Body of pancreas (tissue), 4 donors: ENCODE results near the gene GHRHR. TPM values are rescaled to one million over a fixed set of nuclear protein-coding genes. Genes with fewer than 3 reads are reported as not detected.
A peak's percentile ranks its signal among the peaks of the same experiment; 100 is the strongest.

Source experiments
- ATAC-seq: fragments of 150-250 bp; one replicate; pipeline ENCODE4 v1.9.1; 2016
- DNase-seq, 4 donors: peaks; one replicate each; pipeline ENCODE4 v3.0.0-alpha.2; 2019
- H3K27ac ChIP-seq, 4 donors: fragments of 200-600 bp; sonication (generic); 1 replicate in 3 of 4; 2 replicates in 1 of 4; pipeline versions ENCODE4 v1.5.1 to v1.6.1; 2016 to 2019; ENCODE audit warnings: mild to moderate bottlenecking in 1 of 4, mixed read lengths in 1 of 4, moderate library complexity in 1 of 4
- H3K27me3 ChIP-seq, 2 donors: fragments of 200-600 bp; sonication (generic); one replicate each; pipeline ENCODE4 v1.6.0; 2016; ENCODE audit warnings: mild to moderate bottlenecking in 1 of 2
- H3K36me3 ChIP-seq, 2 donors: fragments of 200-600 bp; sonication (generic); replicated peaks in 1 of 2; 2 replicates each; pipeline ENCODE4 v1.5.1; 2016; ENCODE audit warnings: low read depth in 2 of 2; ENCODE audit not compliant: insufficient read depth in 1 of 2
- H3K4me1 ChIP-seq: fragments of 200-600 bp; sonication (generic); one replicate; pipeline ENCODE4 v1.6.0; 2016
- H3K4me3 ChIP-seq, 2 donors: fragments of 200-600 bp; sonication (generic); 1 replicate in 1 of 2; 2 replicates in 1 of 2; pipeline ENCODE4 v1.5.1; 2016 to 2019
- H3K9me3 ChIP-seq, 3 donors: fragments of 200-600 bp; sonication (generic); 1 replicate in 2 of 3; 2 replicates in 1 of 3; pipeline ENCODE4 v1.5.1; 2016
- POLR2A ChIP-seq, 3 donors: fragments of 450-650 bp; IDR thresholded peaks; one replicate each; pipeline ENCODE4 v1.6.1; 2016; ENCODE audit warnings: antibody characterized with exemption in 3 of 3, mild to moderate bottlenecking in 2 of 3
- WGBS, 2 donors: methylation state at CpG; one replicate each; pipeline ENCODE4 v1.1.5; 2017; 5-methylcytosine and 5-hydroxymethylcytosine counted together
- intact Hi-C: fragments of 100-400 bp; cut with DNase I; formaldehyde crosslinking; loops from one replicate; pipeline ENCODE4 v1.15.1; 2023
- total RNA-seq, 2 donors: library from RNA; depleted of rRNA; stranded (reverse); fragments of >200 nt; gene quantifications; one replicate each; pipeline ENCODE4 v1.1.0, GENCODE V29; 2016
- TF ChIP-seq, protein P1 (sequence below), 7 experiments: fragments of 450-650 bp in 4 of 7; fragments of 200-600 bp in 3 of 7; sonication (generic) in 3 of 7; IDR thresholded peaks; one replicate each; pipeline ENCODE4 v1.5.1; 2016 to 2019; ENCODE audit warnings: antibody characterized with exemption in 7 of 7

The GHRHR gene
- total RNA-seq, 2 donors from 2014 or later: not detected

DNA sequence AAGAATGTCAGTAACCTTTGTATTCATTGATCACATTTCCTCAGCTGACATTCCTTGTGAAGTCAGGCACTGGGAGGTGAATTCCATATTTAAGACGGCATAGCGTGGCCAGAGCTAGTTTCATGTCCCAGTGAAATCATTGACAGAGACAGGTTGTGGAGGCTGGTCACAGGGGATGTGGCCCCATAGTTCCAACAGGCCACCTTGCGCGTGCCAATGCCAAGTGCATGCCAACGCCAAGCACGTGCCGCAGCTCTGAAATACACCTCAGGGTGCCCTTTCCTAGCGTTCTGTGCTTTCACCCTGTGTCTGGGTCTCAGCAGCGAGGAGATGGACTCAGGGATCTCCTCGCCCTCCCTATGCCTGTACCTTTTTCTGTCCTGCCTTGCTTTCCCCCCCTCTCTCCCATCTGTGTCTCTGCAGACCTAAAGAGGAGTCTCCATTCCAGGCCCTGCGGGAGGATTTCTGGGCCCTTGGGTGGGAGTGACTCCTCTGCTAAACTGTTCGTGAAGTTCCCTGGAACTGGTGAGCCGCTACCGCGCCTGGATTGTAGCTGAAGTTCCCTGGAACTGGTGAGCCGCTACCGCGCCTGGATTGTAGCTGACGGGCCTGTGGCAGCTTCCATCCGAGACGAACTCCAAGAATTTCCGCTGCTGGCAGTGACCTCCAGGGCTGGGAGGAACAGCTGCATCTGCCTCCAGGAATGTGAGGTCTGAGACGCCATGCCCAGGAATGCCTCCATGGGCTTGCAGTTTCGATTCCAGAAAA lies 32.4 kb upstream of the GHRHR start:
- H3K27me3 ChIP-seq: no peaks in the 10 kb centered on the region
- peak; percentile 81 for ATAC-seq
- no peaks in the 10 kb centered on the region for H3K9me3 ChIP-seq
- TF ChIP-seq, protein P1, sequence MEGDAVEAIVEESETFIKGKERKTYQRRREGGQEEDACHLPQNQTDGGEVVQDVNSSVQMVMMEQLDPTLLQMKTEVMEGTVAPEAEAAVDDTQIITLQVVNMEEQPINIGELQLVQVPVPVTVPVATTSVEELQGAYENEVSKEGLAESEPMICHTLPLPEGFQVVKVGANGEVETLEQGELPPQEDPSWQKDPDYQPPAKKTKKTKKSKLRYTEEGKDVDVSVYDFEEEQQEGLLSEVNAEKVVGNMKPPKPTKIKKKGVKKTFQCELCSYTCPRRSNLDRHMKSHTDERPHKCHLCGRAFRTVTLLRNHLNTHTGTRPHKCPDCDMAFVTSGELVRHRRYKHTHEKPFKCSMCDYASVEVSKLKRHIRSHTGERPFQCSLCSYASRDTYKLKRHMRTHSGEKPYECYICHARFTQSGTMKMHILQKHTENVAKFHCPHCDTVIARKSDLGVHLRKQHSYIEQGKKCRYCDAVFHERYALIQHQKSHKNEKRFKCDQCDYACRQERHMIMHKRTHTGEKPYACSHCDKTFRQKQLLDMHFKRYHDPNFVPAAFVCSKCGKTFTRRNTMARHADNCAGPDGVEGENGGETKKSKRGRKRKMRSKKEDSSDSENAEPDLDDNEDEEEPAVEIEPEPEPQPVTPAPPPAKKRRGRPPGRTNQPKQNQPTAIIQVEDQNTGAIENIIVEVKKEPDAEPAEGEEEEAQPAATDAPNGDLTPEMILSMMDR (IDR thresholded peaks at IDR 0.05): no peak
- TF ChIP-seq POLR2A (IDR thresholded peaks at IDR 0.05): peak in 2 of 3 donors; percentile 62 to 83
- H3K4me1 ChIP-seq: peaks cover 35% of the 10 kb centered on the region
- DNase-seq: peak; percentile 68 to 84 (median 78)
- peak overlapping the region; percentile 72 to 89 (median 87) for H3K27ac ChIP-seq
- intact Hi-C loops: no loop called here
- WGBS, 2 donors: 55 to 71% methylated on average over 24 of the region's 24 CpGs
- no peak overlapping the region for H3K4me3 ChIP-seq
- H3K36me3 ChIP-seq: no peaks in the 10 kb centered on the region

DNA sequence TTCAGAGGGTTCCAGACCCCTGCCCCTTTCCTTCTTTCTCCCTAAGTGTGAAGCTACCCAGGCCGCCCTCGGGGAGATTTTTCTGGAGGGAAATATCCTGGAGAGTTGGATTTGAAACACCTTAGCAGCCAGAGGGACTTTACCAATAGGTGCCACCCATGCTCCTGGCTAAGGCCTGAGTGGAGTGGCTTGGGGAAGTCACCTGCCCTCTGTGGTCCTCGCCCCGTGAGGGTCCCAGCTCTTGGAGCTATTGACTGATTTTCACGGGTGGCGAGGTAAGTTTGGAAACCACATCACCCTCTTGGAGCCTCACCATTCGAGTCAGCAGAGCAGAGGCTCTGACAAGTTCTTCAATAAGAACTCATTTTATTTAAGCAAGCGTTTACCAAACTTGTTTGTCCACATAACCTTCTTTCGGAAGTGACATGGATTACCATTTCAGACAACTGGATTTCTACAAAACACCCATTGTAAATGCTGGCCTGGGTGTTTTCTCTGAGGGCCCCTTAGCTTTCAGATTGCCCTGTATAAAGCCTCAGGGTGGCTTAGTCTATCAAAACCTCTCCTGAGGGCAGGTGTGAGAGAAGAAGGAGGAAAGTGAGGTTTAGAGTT lies 31.7 kb upstream of the GHRHR start:
- H3K9me3 ChIP-seq: no peaks in the 10 kb centered on the region
- peak overlapping the region; percentile 72 to 89 (median 87) for H3K27ac ChIP-seq
- no peak for TF ChIP-seq POLR2A (IDR thresholded peaks at IDR 0.05)
- TF ChIP-seq, protein P1 (IDR thresholded peaks at IDR 0.05): no peak
- H3K36me3 ChIP-seq: no peaks in the 10 kb centered on the region
- intact Hi-C loops: no loop called here
- ATAC-seq: no peak
- no peaks in the 10 kb centered on the region for H3K27me3 ChIP-seq
- peak in 2 of 4 donors; percentile 2 to 12 for DNase-seq
- no peak overlapping the region for H3K4me3 ChIP-seq
- peaks cover 42% of the 10 kb centered on the region for H3K4me1 ChIP-seq
- WGBS, 2 donors: 66 to 68% methylated on average over 9 of the region's 9 CpGs

DNA sequence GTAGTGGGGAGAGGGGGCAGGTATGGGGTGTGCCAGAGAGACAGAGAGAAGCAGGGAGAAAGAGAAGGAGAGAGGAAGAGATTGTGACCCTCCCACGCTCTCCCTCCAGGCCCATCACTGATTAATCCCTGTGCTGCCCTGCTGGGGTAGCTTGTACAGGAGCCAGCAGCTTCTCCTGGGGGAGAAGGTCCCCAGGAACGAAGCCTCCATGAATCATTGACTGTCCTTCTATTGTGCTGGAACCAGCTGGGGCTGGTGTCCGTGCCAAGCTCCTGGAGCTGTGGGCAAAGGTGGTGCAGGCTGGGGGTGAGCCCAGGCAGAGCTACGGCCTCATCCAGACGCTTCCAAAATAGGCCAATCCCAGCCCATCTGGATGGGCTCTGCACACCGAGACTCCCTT lies 31.2 kb upstream of the GHRHR start:
- 56 to 62% methylated on average over 3 to 6 of the region's 6 CpGs for WGBS, 2 donors
- Histone ChIP-seq H3K9me3 (no peaks in the 10 kb centered on the region), H3K36me3 (no peaks in the 10 kb centered on the region), H3K4me3 (no peak overlapping the region), H3K27ac (peak overlapping the region; percentile 72 to 89 (median 87)), H3K27me3 (no peaks in the 10 kb centered on the region), H3K4me1 (peaks cover 47% of the 10 kb centered on the region)
- DNase-seq: peak; percentile 56 to 74 (median 68)
- peak; percentile 17 to 84 (median 79) for TF ChIP-seq POLR2A (IDR thresholded peaks at IDR 0.05)
- TF ChIP-seq, protein P1 (IDR thresholded peaks at IDR 0.05): no peak
- ATAC-seq: peak; percentile 62
- intact Hi-C loops: no loop called here

DNA sequence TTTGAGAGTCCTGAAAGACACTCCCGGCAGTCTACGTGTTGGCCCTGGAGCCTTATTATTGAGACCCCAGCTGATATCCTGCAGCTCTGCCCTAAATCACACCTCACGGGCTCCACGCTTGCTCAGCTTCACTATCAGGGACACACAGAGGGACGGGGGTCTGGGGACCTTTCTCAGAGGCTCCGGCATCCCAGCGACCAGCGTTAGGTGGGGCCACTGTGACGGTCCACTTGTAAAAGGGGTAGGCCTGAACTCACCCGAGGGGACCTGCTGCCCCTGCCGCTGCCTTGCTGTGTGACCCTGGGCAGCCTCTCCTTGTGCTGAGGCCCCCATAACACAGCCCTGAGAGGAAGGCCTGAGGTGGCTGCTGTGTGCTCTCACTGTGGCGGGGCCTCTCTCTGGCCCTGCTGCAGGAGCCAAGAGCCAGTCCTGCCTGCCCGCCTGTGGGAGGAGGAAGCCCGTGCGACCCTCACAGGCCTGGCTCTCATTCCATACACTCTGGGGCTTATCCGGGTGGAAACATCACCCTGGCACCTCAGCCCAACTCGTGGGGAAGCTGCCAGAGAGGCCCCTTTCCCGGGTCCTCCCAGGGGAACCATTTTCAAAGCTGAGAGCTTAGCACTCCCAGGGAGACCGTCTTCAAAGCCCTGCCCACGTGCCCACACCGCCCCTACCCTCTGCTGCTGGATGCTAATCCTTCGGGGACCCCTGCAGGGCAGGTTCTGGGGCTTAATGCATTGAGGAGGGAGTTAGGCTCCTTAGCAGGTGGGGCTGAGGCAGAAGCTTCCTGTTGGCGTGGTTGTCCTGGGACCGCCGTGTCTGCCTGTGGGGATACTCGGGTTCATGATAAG lies 30.4 kb upstream of the GHRHR start:
- no peaks in the 10 kb centered on the region for H3K36me3 ChIP-seq
- no peaks in the 10 kb centered on the region for H3K27me3 ChIP-seq
- intact Hi-C loops: no loop called here
- no peak overlapping the region for H3K4me3 ChIP-seq
- H3K27ac ChIP-seq: peak overlapping the region; percentile 23 to 89 (median 87)
- peaks cover 49% of the 10 kb centered on the region for H3K4me1 ChIP-seq
- DNase-seq: peak in 2 of 4 donors; percentile 9 to 11
- no peak for ATAC-seq
- TF ChIP-seq POLR2A (IDR thresholded peaks at IDR 0.05): no peak
- TF ChIP-seq, protein P1 (IDR thresholded peaks at IDR 0.05): no peak
- no peaks in the 10 kb centered on the region for H3K9me3 ChIP-seq
- 72 to 83% methylated on average over 12 to 24 of the region's 26 CpGs for WGBS, 2 donors
